Measurements from ENCODE around the gene SRP68. TPM values are rescaled to one million over a fixed set of nuclear protein-coding genes. Genes with fewer than 3 reads are reported as not detected.

SRP68 gene
- total RNA-seq, 1 experiment from 2014 or later = 48.1 TPM

DNA sequence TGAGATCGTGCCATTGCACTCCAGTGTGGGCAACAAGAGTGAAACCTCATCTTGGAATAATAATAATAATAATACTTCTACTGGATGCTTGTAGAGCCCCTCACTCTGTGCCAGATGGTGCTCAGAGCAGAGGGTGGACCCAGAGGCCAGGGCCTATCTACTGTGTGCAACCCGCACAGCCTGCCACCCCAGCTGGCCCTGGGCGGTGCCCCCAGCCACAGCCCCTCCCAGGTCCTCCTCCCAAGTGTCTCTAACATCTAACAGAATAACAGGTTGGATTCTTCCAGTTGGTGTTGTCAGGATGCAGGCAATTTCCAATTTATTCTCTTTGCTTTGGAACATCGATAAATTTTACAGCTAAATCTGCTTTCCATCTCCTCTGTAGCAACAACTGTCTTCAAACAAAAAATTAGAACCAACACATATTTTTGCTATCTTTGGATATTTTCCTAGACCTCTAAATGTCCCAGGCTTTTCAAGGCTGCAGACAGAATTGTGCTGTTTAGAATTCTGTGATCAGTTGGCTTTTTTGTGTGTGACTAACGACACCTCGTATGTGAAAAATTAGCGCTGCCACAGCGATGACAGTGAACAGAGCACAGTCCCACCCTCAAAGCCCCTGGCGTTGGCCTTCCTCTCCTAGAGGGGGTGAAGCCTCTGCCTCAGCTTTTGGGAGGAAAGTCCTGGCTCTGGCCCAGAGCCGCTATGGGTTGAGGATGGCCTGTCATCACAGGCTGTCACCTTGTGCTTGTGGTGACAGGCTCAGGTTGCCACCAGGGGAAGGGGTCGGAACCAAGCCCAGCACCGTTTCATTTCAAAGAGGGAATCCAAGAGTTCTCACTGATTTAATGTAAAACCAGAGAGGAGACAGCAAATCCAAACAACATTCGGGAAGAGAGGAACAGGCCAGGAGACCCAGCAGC lies 37.6 kb downstream of the SRP68 start:
- no peak for DNase-seq (ENCODE audit: low read depth in 1 of 2, low spot score in 2 of 2)
- Histone ChIP-seq H3K4me1 (replicated peaks) (peaks cover 10% of the 10 kb centered on the region), H3K4me3 (no peak overlapping the region), H3K36me3 (peaks cover 29% of the 10 kb centered on the region), H3K27me3 (replicated peaks) (no peaks in the 10 kb centered on the region), H3K27ac (no peak overlapping the region), H3K9me3 (replicated peaks) (no peaks in the 10 kb centered on the region)

DNA sequence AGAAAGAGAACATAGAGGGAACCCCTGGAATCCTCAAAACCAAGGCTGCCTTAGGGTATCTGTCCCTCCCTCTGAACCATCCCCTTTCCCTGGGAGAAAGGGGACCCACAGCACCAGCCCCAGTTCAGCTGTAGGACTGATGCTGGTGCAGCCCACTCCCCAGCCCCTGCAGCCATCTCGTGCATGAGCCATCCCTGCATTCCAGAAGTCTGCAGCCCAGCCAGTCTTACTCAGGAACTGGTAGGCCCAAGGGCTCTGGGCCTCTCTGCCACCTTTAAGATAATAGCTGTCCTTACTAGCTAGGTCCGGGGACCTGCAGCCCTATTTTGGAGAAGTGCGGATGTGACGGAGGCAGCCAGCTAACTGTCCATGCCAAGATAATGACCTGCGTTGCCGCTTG lies 39.2 kb downstream of the SRP68 start:
- no peaks in the 10 kb centered on the region for H3K27me3 ChIP-seq (replicated peaks)
- H3K9me3 ChIP-seq (replicated peaks) = no peaks in the 10 kb centered on the region
- no peak overlapping the region for H3K4me3 ChIP-seq
- H3K36me3 ChIP-seq = peaks cover 13% of the 10 kb centered on the region
- no peak for DNase-seq (ENCODE audit: low read depth in 1 of 2, low spot score in 2 of 2)
- H3K27ac ChIP-seq = no peak overlapping the region
- peaks cover 16% of the 10 kb centered on the region for H3K4me1 ChIP-seq (replicated peaks)

- Histone ChIP-seq H3K27ac (no peak overlapping the region), H3K9me3 (replicated peaks) (no peaks in the 10 kb centered on the region), H3K27me3 (replicated peaks) (no peaks in the 10 kb centered on the region), H3K36me3 (peaks cover 9% of the 10 kb centered on the region), H3K4me1 (replicated peaks) (peaks cover 16% of the 10 kb centered on the region), H3K4me3 (no peak overlapping the region)
- DNase-seq (ENCODE audit: low read depth in 1 of 2, low spot score in 2 of 2) = no peak
Observed at GRCh38 chr17:76032780-76033108, 39.6 kb downstream of the SRP68 start.

DNA sequence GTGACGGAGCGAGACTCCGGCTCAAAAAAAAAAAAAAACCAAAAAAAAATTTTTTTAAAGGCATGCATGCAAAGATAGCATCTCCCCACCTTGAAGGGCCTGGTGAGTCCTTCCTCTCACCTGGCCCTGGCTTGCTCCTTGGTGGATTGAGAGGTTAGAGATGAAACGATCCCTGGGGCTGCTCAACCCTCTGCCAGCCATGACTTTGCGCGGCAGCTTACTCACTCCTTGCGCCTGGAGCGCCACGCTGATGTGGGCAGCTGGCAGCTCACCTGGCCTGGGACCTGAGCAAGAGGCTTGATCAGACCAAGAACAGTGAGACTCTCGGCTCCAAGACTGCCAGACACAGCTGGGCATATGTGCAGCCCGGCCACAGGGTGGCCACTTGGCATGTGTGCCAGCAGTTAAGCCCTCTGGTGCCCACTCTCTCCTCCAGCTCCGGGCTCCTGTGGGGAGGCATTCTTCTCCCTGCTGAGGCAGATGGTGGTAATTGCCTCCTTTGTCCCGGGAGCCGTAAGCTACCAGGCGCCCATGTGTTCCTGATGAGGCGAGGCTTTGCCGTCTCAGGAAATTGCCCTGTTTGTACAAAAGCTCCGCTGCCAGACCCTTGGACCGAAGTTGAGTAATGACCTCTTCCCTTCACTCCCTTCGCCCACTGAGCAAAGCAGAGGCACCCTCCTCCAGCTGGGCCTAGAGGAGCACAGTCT lies 40.1 kb downstream of the SRP68 start:
- no peaks in the 10 kb centered on the region for H3K27me3 ChIP-seq (replicated peaks)
- H3K9me3 ChIP-seq (replicated peaks) = no peaks in the 10 kb centered on the region
- H3K27ac ChIP-seq = no peak overlapping the region
- no peak overlapping the region for H3K4me3 ChIP-seq
- peaks cover 16% of the 10 kb centered on the region for H3K4me1 ChIP-seq (replicated peaks)
- DNase-seq (ENCODE audit: low read depth in 1 of 2, low spot score in 2 of 2) = no peak
- peaks cover 7% of the 10 kb centered on the region; the same call in 1 of the 2 replicates for H3K36me3 ChIP-seq

DNA sequence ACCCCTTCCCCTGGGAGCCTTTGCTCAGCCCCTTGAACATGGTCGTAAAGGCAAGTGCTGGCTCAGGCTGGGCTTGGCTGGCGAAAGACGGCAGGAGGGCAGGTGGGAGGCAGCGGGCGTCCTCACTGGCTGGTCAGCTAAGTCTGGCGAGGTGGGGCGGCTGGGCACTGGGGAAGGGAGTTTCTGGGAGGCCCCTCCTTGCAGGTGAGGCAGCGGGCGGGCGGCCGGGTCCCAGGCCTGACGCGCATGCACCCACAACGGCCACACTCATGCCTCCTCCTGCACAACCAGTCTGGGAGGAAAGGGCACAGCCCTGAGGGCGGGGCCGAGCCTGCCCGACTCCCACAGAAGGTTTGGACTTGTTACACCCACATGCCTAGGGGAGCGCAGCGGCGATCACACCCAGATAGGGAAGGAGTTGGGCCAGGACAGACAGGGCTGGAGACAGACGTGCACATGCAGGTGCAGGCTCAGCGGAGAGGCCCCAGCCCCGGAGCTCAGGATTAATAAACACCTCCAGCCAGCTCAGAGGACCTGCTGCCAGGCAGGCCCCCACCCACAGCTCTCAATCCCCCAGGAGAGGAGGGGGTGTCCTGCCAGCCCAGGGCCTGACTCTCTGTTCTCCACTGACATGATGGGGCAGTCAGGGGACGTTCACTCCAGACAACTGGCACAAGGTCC lies 45.0 kb downstream of the SRP68 start, which contains the start of gene EVPL:
TSS of gene EVPL (minus strand) at position 148 of the 681 bp plus-strand sequence. CDS start at position 40, 108 bp downstream.
- no peak for DNase-seq (ENCODE audit: low read depth in 1 of 2, low spot score in 2 of 2)
- Histone ChIP-seq H3K4me3 (no peak within 1 kb of the TSS), H3K9me3 (replicated peaks) (no peaks in the 10 kb centered on the region), H3K27me3 (replicated peaks) (no peaks in the 10 kb centered on the region), H3K36me3 (no peaks in the 10 kb centered on the region), H3K27ac (no peak within 1 kb of the TSS), H3K4me1 (replicated peaks) (peaks cover 16% of the 10 kb centered on the region)

GRCh38 chr17:76026714-76027158 lies 45.6 kb downstream of the SRP68 start:
- Histone ChIP-seq H3K36me3 (no peaks in the 10 kb centered on the region), H3K27ac (no peak overlapping the region), H3K27me3 (replicated peaks) (no peaks in the 10 kb centered on the region), H3K4me1 (replicated peaks) (peaks cover 16% of the 10 kb centered on the region), H3K9me3 (replicated peaks) (no peaks in the 10 kb centered on the region), H3K4me3 (no peak overlapping the region)
- DNase-seq (ENCODE audit: low read depth in 1 of 2, low spot score in 2 of 2) = no peak

- H3K4me1 ChIP-seq (replicated peaks) = peaks cover 10% of the 10 kb centered on the region
- no peaks in the 10 kb centered on the region for H3K9me3 ChIP-seq (replicated peaks)
- DNase-seq (ENCODE audit: low read depth in 1 of 2, low spot score in 2 of 2) = no peak
- H3K27me3 ChIP-seq (replicated peaks) = no peaks in the 10 kb centered on the region
- no peak overlapping the region for H3K4me3 ChIP-seq
- no peaks in the 10 kb centered on the region for H3K36me3 ChIP-seq
- H3K27ac ChIP-seq = no peak overlapping the region
Observed at GRCh38 chr17:76025294-76025693, 47.0 kb downstream of the SRP68 start.

- no peak overlapping the region for H3K27ac ChIP-seq
- H3K4me1 ChIP-seq (replicated peaks) = peaks cover 3% of the 10 kb centered on the region
- DNase-seq (ENCODE audit: low read depth in 1 of 2, low spot score in 2 of 2) = no peak
- 0 out of 2 replicates have a peak, but pooled peaks cover 3% of the 10 kb centered on the region for H3K27me3 ChIP-seq (replicated peaks)
- no peaks in the 10 kb centered on the region for H3K36me3 ChIP-seq
- H3K4me3 ChIP-seq = no peak overlapping the region
- H3K9me3 ChIP-seq (replicated peaks) = no peaks in the 10 kb centered on the region
Observed at GRCh38 chr17:76024353-76024752, 48.0 kb downstream of the SRP68 start.

- Histone ChIP-seq H3K36me3 (no peaks in the 10 kb centered on the region), H3K4me3 (no peak overlapping the region), H3K4me1 (replicated peaks) (no peaks in the 10 kb centered on the region), H3K27me3 (replicated peaks) (0 out of 2 replicates have a peak, but pooled peaks cover 3% of the 10 kb centered on the region), H3K27ac (no peak overlapping the region), H3K9me3 (replicated peaks) (no peaks in the 10 kb centered on the region)
- DNase-seq (ENCODE audit: low read depth in 1 of 2, low spot score in 2 of 2) = no peak
Observed at GRCh38 chr17:76023900-76024237, 48.4 kb downstream of the SRP68 start.

GRCh38 chr17:76022973-76023899 lies 49.1 kb downstream of the SRP68 start:
- H3K36me3 ChIP-seq = no peaks in the 10 kb centered on the region
- no peaks in the 10 kb centered on the region for H3K9me3 ChIP-seq (replicated peaks)
- no peak overlapping the region for H3K4me3 ChIP-seq
- no peaks in the 10 kb centered on the region for H3K4me1 ChIP-seq (replicated peaks)
- DNase-seq (ENCODE audit: low read depth in 1 of 2, low spot score in 2 of 2) = no peak
- 0 out of 2 replicates have a peak, but pooled peaks cover 3% of the 10 kb centered on the region for H3K27me3 ChIP-seq (replicated peaks)
- H3K27ac ChIP-seq = no peak overlapping the region

DNA sequence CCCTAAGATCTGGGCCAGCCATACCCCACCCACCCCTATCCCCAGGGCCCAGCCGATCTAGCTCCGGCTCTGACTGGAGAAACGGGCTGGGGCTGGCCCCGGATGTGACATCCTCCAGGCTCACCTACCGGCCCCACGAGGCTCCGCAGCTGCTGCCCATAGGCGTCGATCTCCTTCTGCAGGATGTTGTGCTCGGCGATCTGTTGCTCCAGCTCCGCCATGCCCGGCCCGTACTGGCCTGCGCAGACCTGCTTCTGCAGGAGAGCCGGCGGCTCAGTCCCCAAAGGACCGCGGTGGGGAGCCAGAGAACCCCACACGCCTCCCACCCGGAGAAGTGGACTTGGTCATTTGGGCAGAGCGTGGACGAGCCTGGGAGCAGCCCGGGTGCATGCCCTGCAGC lies 50.0 kb downstream of the SRP68 start:
- no peak for DNase-seq (ENCODE audit: low read depth in 1 of 2, low spot score in 2 of 2)
- H3K27me3 ChIP-seq (replicated peaks) = 0 out of 2 replicates have a peak, but pooled peaks cover 3% of the 10 kb centered on the region
- H3K4me1 ChIP-seq (replicated peaks) = no peaks in the 10 kb centered on the region
- H3K36me3 ChIP-seq = no peaks in the 10 kb centered on the region
- no peaks in the 10 kb centered on the region for H3K9me3 ChIP-seq (replicated peaks)
- no peak overlapping the region for H3K27ac ChIP-seq
- H3K4me3 ChIP-seq = no peak overlapping the region

DNA sequence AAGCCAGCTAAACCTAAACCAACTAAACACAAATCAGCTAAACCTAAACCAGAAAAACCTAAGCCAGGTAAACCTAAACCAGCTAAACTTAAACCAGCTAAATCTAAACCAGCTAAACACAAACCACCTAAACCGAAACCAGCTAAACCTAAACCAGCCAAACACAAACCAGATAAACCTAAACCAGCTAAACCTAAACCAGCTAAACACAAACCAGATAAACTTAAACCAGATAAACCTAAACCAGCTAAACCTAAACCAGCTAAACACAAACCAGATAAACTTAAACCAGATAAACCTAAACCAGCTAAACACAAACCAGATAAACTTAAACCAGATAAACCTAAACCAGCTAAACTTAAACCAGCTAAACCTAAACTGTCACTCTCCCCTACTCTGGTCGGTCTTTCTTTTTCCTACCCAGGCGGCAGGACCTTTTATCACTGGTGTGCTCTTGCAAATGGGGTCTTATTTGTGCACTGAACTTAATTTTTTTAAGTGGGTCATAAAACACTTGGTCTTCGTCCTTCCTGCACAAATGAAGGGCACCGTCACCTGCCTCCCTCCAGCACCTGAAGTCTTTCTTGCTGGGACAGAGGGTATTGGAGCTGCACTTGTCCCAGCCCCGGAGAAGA lies 52.4 kb downstream of the SRP68 start:
- Histone ChIP-seq H3K9me3 (replicated peaks) (no peaks in the 10 kb centered on the region), H3K36me3 (no peaks in the 10 kb centered on the region), H3K4me3 (no peak overlapping the region), H3K27ac (no peak overlapping the region), H3K27me3 (replicated peaks) (peaks cover 3% of the 10 kb centered on the region; the same call in 1 of the 2 replicates), H3K4me1 (replicated peaks) (no peaks in the 10 kb centered on the region; the same call in 1 of the 2 replicates)
- DNase-seq (ENCODE audit: low read depth in 1 of 2, low spot score in 2 of 2) = no peak

Measured in SJSA1 (cell line).